GM12878 (cell line): Measurements from ENCODE around the gene DENND10. TPM values are rescaled to one million over a fixed set of nuclear protein-coding genes. Genes with fewer than 3 reads are reported as not detected.

Experiments
- ATAC-seq: fragments of 200-7000 bp; cut with Tn5 transposase; 3 replicates; pipeline ENCODE4 v1.9.1; 2020; ENCODE audit warnings: mild to moderate bottlenecking, moderate library complexity
- BruUV-seq: library from RNA; stranded (reverse); fragments of 400-500 nt; replicated peaks from 2 replicates; lab custom pipeline; 2021; lab: Mats Ljungman, UMichigan
- CTCF ChIA-PET: fragments of 300-600 bp; sonication (Branson Sonifier 250); formaldehyde crosslinking; extraction: SDS; loops from one replicate; lab custom pipeline; 2021; ENCODE audit warnings: inconsistent platforms; lab: Yijun Ruan, JAX
- POLR2A ChIA-PET: fragments of 350-600 bp; formaldehyde crosslinking; extraction: SDS; loops from one replicate; lab custom pipeline; 2021; ENCODE audit warnings: inconsistent platforms; lab: Charles Lee
- RAD21 ChIA-PET: fragments of 300-600 bp; sonication (Branson Sonifier 250); formaldehyde crosslinking; loops from one replicate; lab custom pipeline; 2023; ENCODE audit warnings: antibody characterized with exemption; ENCODE audit not compliant: unreplicated experiment; lab: Charles Lee
- SMC1A ChIA-PET: fragments of 300-600 bp; sonication (Branson Sonifier 250); formaldehyde crosslinking; loops from one replicate; lab custom pipeline; 2023; ENCODE audit not compliant: unreplicated experiment, uncharacterized antibody; lab: Charles Lee
- DNase-seq: peaks from one replicate; pipeline ENCODE4 v3.0.0-alpha.2; 2011; ENCODE audit warnings: low read depth, low spot score
- FAIRE-seq: peaks from 3 replicates; lab custom pipeline; 2011; peaks lifted over from hg19 to GRCh38; lab: Jason Lieb, UNC
- H2AFZ ChIP-seq: 2 replicates; pipeline ENCODE4 v1.6.0; 2011; ENCODE audit warnings: low read depth, low read length, control low read depth; ENCODE audit not compliant: control insufficient read depth
- H3K27ac ChIP-seq: 2 replicates; pipeline ENCODE4 v1.5.1; 2011; ENCODE audit warnings: control low read depth; ENCODE audit not compliant: control insufficient read depth, insufficient read depth
- H3K27me3 ChIP-seq, 2 experiments: replicated peaks in 1 of 2; 2 replicates each; pipeline versions ENCODE4 v1.6.0 to v1.6.1; 2011; ENCODE audit warnings: low read length in 1 of 2; ENCODE audit not compliant: control insufficient read depth in 2 of 2, insufficient read depth in 2 of 2
- H3K36me3 ChIP-seq, 2 experiments: 2 replicates each; pipeline ENCODE4 v1.5.1; 2011; ENCODE audit warnings: low read length in 1 of 2; ENCODE audit not compliant: control insufficient read depth in 2 of 2, insufficient read depth in 2 of 2
- H3K4me1 ChIP-seq: 2 replicates; pipeline ENCODE4 v1.6.1; 2011; ENCODE audit warnings: mild to moderate bottlenecking, low read length, moderate library complexity, mixed read lengths; ENCODE audit not compliant: control insufficient read depth, insufficient read depth
- H3K4me2 ChIP-seq: 2 replicates; pipeline ENCODE4 v1.6.0; 2011; ENCODE audit warnings: control low read depth; ENCODE audit not compliant: control insufficient read depth, insufficient read depth
- H3K4me3 ChIP-seq: fragments of 200-600 bp; sonication (generic); 2 replicates; pipeline ENCODE4 v1.5.1; 2016
- H3K79me2 ChIP-seq: 2 replicates; pipeline ENCODE4 v1.6.0; 2011; ENCODE audit warnings: low read length; ENCODE audit not compliant: control insufficient read depth, insufficient read depth
- H3K9ac ChIP-seq: 2 replicates; pipeline ENCODE4 v1.8.0; 2011; ENCODE audit warnings: low read length, control low read depth, mixed read lengths; ENCODE audit not compliant: control insufficient read depth, insufficient read depth
- H3K9me3 ChIP-seq: replicated peaks from 3 replicates; pipeline ENCODE4 v1.5.1; 2011; ENCODE audit warnings: mild to moderate bottlenecking, low read length; ENCODE audit not compliant: control insufficient read depth, insufficient read depth
- H4K20me1 ChIP-seq: 2 replicates; pipeline ENCODE4 v1.6.0; 2011; ENCODE audit not compliant: control insufficient read depth, insufficient read depth
- CBFB ChIP-seq: IDR thresholded peaks from 2 replicates; pipeline ENCODE4 v1.6.1; 2016; ENCODE audit warnings: antibody characterized with exemption, low read depth
- CTCF ChIP-seq, 3 experiments: IDR thresholded peaks in 2 of 3; conservative IDR thresholded peaks in 1 of 3; 2 replicates each; pipeline ENCODE4 v1.5.1; 2011; ENCODE audit warnings: low read depth in 3 of 3, low read length in 3 of 3, mild to moderate bottlenecking in 3 of 3, control low read depth in 2 of 3, moderate library complexity in 2 of 3, inconsistent platforms in 1 of 3, mixed read lengths in 1 of 3; ENCODE audit not compliant: control insufficient read depth in 2 of 3, insufficient read depth in 1 of 3; ENCODE audit errors: extremely low read depth in 1 of 3
- EGR1 ChIP-seq, 2 experiments: IDR thresholded peaks; 1 replicate in 1 of 2; 2 replicates in 1 of 2; pipeline ENCODE4 v1.6.1; 2011 to 2012; ENCODE audit warnings: low read depth in 2 of 2, low read length in 2 of 2, borderline replicate concordance in 1 of 2, mild to moderate bottlenecking in 1 of 2, moderate library complexity in 1 of 2
- FOXM1 ChIP-seq: IDR thresholded peaks from 2 replicates; pipeline ENCODE4 v1.6.1; 2012; ENCODE audit warnings: low read depth, mild to moderate bottlenecking, inconsistent platforms, low read length, moderate library complexity
- GABPA ChIP-seq: IDR thresholded peaks from 2 replicates; pipeline ENCODE4 v1.6.1; 2014; ENCODE audit warnings: antibody characterized with exemption, low read depth, mild to moderate bottlenecking, inconsistent platforms
- PAX5 ChIP-seq: IDR thresholded peaks from 2 replicates; pipeline ENCODE4 v1.6.1; 2011; ENCODE audit warnings: low read depth, low read length, borderline replicate concordance
- SKIL ChIP-seq: fragments of 450-650 bp; IDR thresholded peaks from 2 replicates; pipeline ENCODE4 v1.6.1; 2017; ENCODE audit warnings: mild to moderate bottlenecking, low read depth, inconsistent platforms; ENCODE audit not compliant: poor library complexity, severe bottlenecking
- STAT1 ChIP-seq: fragments of 450-650 bp; conservative IDR thresholded peaks from 2 replicates; pipeline ENCODE4 v1.6.1; 2014; ENCODE audit warnings: antibody characterized with exemption, mild to moderate bottlenecking
- WGBS: methylation state at CpG from one replicate; pipeline ENCODE4 v1.1.6; 2016; ENCODE audit warnings: low lambda C conversion rate; ENCODE audit not compliant: insufficient replicate concordance, insufficient coverage; ENCODE audit errors: missing lambda C conversion rate; 5-methylcytosine and 5-hydroxymethylcytosine counted together
- in situ Hi-C: fragments of 300-500 bp; cut with MboI; formaldehyde crosslinking; loops from 9 replicates; pipeline ENCODE4 v1.14.3; 2018; ENCODE audit warnings: mixed read lengths
- intact Hi-C: fragments of 100-400 bp; cut with micrococcal nuclease; formaldehyde crosslinking; loops from one replicate; pipeline ENCODE4 v1.14.2; 2022; ENCODE audit not compliant: unreplicated experiment
- polyA plus RNA-seq, 11 experiments: library from polyadenylated mRNA; depleted of rRNA in 4 of 11; unstranded in 6 of 11; stranded (reverse) in 5 of 11; fragments of >200 nt; fragmentation: Nextera tagmentation in 4 of 11; fragmentation: Illumina TruSeq in 1 of 11; extraction: Ambion mirVana in 4 of 11; extraction: Trizol in 1 of 11; gene quantifications; 1 replicate in 1 of 11; 2 replicates in 10 of 11; pipeline versions ENCODE4 v1.2.1 to v1.2.3, GENCODE V29; 2011 to 2016; ENCODE audit warnings: inconsistent platforms in 2 of 11, missing spikeins in 2 of 11, low read depth in 1 of 11
- total RNA-seq, 4 experiments: library from RNA; depleted of rRNA in 3 of 4; stranded (reverse); fragments of >200 nt in 3 of 4; fragmentation: Illumina TruSeq in 1 of 4; extraction: Trizol in 1 of 4; gene quantifications; 2 replicates each; pipeline versions ENCODE4 v1.2.1 to v1.2.3, GENCODE V29; 2013 to 2021

The DENND10 gene
- total and polyA plus RNA-seq, 10 of the 15 experiments (the other 5 are each of a cell fraction or from before 2014, with no cell fraction given), result 21.5 to 39.8 (median 26.2) TPM

DNA sequence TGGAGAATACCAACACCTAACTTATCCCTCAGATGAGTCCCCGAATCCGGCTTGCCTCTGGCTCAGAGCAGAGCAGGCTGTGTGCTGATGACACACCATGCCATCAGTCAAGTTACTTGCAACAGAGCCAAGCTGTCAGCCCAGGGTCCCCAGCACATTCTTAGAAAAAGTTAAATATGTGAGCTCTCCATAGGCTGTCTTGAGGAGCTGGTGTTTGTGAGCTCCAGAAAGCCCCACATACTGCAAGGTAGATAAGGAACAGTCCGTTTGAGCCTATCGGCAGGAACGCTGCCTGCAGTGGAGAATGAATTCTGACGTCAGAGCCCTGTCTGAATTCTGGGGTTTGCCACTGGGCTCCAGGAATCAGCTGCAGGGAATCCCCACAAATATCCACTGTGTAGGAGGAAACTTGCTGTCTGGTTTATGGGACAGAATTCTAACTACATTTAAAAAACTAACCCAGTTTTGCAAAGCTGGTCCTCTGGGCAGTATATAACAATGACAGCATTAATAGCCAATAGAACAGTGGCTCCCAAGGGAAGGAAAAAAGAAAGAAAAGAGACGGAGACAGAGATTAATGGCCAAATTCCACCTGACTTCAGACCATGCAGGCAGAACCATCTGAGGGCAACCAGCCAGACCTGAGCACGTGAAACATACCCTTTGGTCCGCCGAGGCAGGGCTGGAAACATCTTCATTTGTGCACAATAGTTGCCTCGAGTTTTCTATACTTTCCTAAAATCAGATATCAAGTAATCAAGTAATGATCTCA, 58.0 kb downstream of the DENND10 start:
- ChIA-PET CTCF (interaction anchor here (0.5 to 2.1 kb wide), 5 partner anchors 9 to 479 kb away, joined by 3 to 9 read pairs (median 3); no protein-coding TSS in a partner anchor), POLR2A (interaction anchor here (0.6 to 1.0 kb wide), 4 partner anchors 27 to 99 kb away, joined by 3 to 5 read pairs (median 3); no protein-coding TSS in a partner anchor), SMC1A (interaction anchor here (0.6 to 1.5 kb wide), 5 partner anchors 15 to 61 kb away, joined by 3 to 5 read pairs (median 3); partner anchors contain the start of gene GRK5), RAD21 (no interaction called here)
- FAIRE-seq, result no peak
- H3K4me1 ChIP-seq, result peaks cover 11% of the 10 kb centered on the region
- no peak for DNase-seq
- H3K27me3 ChIP-seq, result no peaks in the 10 kb centered on the region
- H3K79me2 ChIP-seq, result peaks cover 18% of the 10 kb centered on the region
- ATAC-seq, result no peak
- in situ Hi-C loops, result no loop called here
- H3K36me3 ChIP-seq, result peaks cover 1 to 11% of the 10 kb centered on the region in 2 experiments; a peak in 3 of 4 replicates
- 66% methylated on average over 11 of the region's 11 CpGs for WGBS
- no peak overlapping the region for H3K4me3 ChIP-seq
- intact Hi-C loops, result no loop called here
- H4K20me1 ChIP-seq, result no peaks in the 10 kb centered on the region
- no peak overlapping the region for H2AFZ ChIP-seq
- no peak overlapping the region for H3K4me2 ChIP-seq
- no TSS peak for BruUV-seq
- no peak overlapping the region for H3K9ac ChIP-seq
- no peak for TF ChIP-seq SKIL
- no peak for TF ChIP-seq EGR1 (IDR thresholded peaks at IDR 0.05; ENCODE audit: borderline replicate concordance in 1 of 2, low read depth in 2 of 2, low read length in 2 of 2)
- TF ChIP-seq CBFB, result no peak
- TF ChIP-seq STAT1, result no peak
- no peak for TF ChIP-seq FOXM1
- TF ChIP-seq GABPA, result no peak
- no peak for TF ChIP-seq PAX5
- TF ChIP-seq CTCF (IDR thresholded peaks at IDR 0.05 in 2 of 3, conservative IDR thresholded peaks at IDR 0.05 in 1 of 3; ENCODE audit: control insufficient read depth in 2 of 3, extremely low read depth in 1 of 3, insufficient read depth in 1 of 3, low read depth in 3 of 3, low read length in 3 of 3), result no peak
- TF ChIP-seq, all 136 proteins: peak for 0
- H3K27ac ChIP-seq, result no peak overlapping the region
- no peaks in the 10 kb centered on the region for H3K9me3 ChIP-seq
